ENCODE measurements around the gene LANCL1.

LANCL1 gene

DNA sequence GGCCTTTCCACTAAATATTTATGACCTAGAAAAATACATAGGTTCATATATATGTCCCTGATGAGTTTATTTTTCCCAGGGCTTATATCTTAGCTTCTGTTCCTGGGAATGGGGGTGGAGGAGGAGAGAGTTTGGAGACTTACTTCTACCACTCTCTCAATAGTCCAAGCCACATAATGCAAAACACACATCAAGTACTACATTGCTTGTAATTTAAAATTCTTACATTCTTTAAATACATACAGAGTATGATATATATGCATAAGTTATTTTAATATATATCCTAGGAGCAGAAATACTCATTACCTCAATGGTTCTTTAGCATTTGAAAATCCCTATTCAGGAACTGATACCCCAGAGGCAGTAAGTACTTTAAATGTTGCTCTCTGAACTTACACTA, 88.4 kb downstream of the LANCL1 start:
- no peak for DNase-seq

DNA sequence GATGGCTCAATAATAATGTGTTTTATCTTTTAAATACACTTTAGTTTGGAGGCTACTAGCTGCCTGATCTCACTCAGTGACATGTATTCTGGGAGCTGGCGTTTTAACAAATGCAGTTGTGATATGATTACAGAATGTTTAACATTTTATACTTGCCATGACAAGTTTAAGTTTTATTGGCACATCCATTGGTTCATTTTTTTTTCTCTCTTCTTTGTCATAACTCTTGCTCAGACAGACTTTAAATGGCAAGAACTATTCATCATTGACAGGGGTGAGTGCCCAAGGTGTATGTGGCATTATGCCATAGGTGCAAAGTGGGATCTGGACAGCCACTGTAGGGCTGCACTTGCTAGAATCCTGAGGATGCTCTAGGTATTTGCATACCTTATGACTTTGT, 89.5 kb downstream of the LANCL1 start:
- DNase-seq = no peak
